Trophoblast cell (in vitro differentiated cells and primary cell): ENCODE measurements around the gene MMP14.

Source experiments
- DNase-seq, 2 donors: peaks; one replicate each; pipeline ENCODE4 v3.0.0-alpha.2; 2016
- H2AFZ ChIP-seq: 2 replicates; pipeline ENCODE4 v1.6.1; 2013; ENCODE audit warnings: low read length, moderate library complexity, mild to moderate bottlenecking; ENCODE audit not compliant: insufficient read depth, poor library complexity
- H2AK5ac ChIP-seq: 2 replicates; pipeline ENCODE4 v1.6.1; 2013; ENCODE audit warnings: mild to moderate bottlenecking, low read length
- H2BK120ac ChIP-seq: 2 replicates; pipeline ENCODE4 v1.6.1; 2013; ENCODE audit warnings: low read length, mild to moderate bottlenecking, moderate library complexity; ENCODE audit not compliant: insufficient read depth, poor library complexity
- H2BK12ac ChIP-seq: 2 replicates; pipeline ENCODE4 v1.6.1; 2013; ENCODE audit warnings: mild to moderate bottlenecking, low read length, moderate library complexity
- H2BK5ac ChIP-seq: 2 replicates; pipeline ENCODE4 v1.6.1; 2013; ENCODE audit warnings: low read length, low read depth, moderate library complexity, mild to moderate bottlenecking; ENCODE audit not compliant: poor library complexity
- H3K14ac ChIP-seq: 2 replicates; pipeline ENCODE4 v1.6.1; 2013; ENCODE audit warnings: mild to moderate bottlenecking, low read length
- H3K18ac ChIP-seq: 2 replicates; pipeline ENCODE4 v1.6.1; 2013; ENCODE audit warnings: mild to moderate bottlenecking, low read length
- H3K23ac ChIP-seq: 2 replicates; pipeline ENCODE4 v1.6.1; 2013; ENCODE audit warnings: low read length
- H3K27ac ChIP-seq: 2 replicates; pipeline ENCODE4 v1.5.1; 2013; ENCODE audit warnings: low read depth, mild to moderate bottlenecking, inconsistent platforms, low read length, moderate library complexity
- H3K27me3 ChIP-seq: 2 replicates; pipeline ENCODE4 v1.6.1; 2013; ENCODE audit warnings: inconsistent platforms, mild to moderate bottlenecking, low read length, moderate library complexity; ENCODE audit not compliant: insufficient read depth
- H3K36me3 ChIP-seq, 2 experiments: 1 replicate in 1 of 2; 2 replicates in 1 of 2; pipeline ENCODE4 v1.6.1; 2013; ENCODE audit warnings: low read length in 2 of 2, mild to moderate bottlenecking in 2 of 2, moderate library complexity in 1 of 2; ENCODE audit not compliant: insufficient read depth in 2 of 2, control insufficient read depth in 1 of 2
- H3K4ac ChIP-seq: 2 replicates; pipeline ENCODE4 v1.6.1; 2013; ENCODE audit warnings: low read depth, mild to moderate bottlenecking, low read length, moderate library complexity
- H3K4me1 ChIP-seq, 2 experiments: 1 replicate in 1 of 2; 2 replicates in 1 of 2; pipeline ENCODE4 v1.6.1; 2013; ENCODE audit warnings: low read length in 2 of 2, mild to moderate bottlenecking in 2 of 2, moderate library complexity in 1 of 2; ENCODE audit not compliant: insufficient read depth in 2 of 2, control insufficient read depth in 1 of 2
- H3K4me2 ChIP-seq: 2 replicates; pipeline ENCODE4 v1.6.1; 2013; ENCODE audit warnings: inconsistent platforms, mild to moderate bottlenecking, low read length, moderate library complexity
- H3K4me3 ChIP-seq: 2 replicates; pipeline ENCODE4 v1.5.1; 2013; ENCODE audit warnings: mild to moderate bottlenecking, low read depth, low read length, inconsistent platforms
- H3K79me1 ChIP-seq: one replicate; pipeline ENCODE4 v1.6.1; 2013; ENCODE audit warnings: low read length
- H3K79me2 ChIP-seq: 2 replicates; pipeline ENCODE4 v1.6.1; 2013; ENCODE audit warnings: low read length, mild to moderate bottlenecking; ENCODE audit not compliant: control insufficient read depth, insufficient read depth, poor library complexity
- H3K9ac ChIP-seq: 2 replicates; pipeline ENCODE4 v1.6.1; 2013; ENCODE audit warnings: mild to moderate bottlenecking, low read length
- H3K9me3 ChIP-seq: 2 replicates; pipeline ENCODE4 v1.6.1; 2013; ENCODE audit warnings: low read depth, mild to moderate bottlenecking, control low read depth, inconsistent platforms, low read length; ENCODE audit not compliant: insufficient read depth
- H4K12ac ChIP-seq: 2 replicates; pipeline ENCODE4 v1.6.1; 2013; ENCODE audit warnings: low read depth, mild to moderate bottlenecking, low read length, moderate library complexity
- H4K8ac ChIP-seq: 2 replicates; pipeline ENCODE4 v1.6.1; 2013; ENCODE audit warnings: low read depth, mild to moderate bottlenecking, low read length, moderate library complexity
- H4K91ac ChIP-seq: one replicate; pipeline ENCODE4 v1.6.1; 2013; ENCODE audit warnings: low read depth, mild to moderate bottlenecking, low read length, moderate library complexity
- WGBS: extraction: QIAGEN DNeasy Blood & Tissue Kit; methylation state at CpG from one replicate; pipeline ENCODE4 v1.1.7; 2013; ENCODE audit warnings: missing lambda C conversion rate; ENCODE audit not compliant: insufficient read length, insufficient coverage; ENCODE audit errors: extremely low coverage; 5-methylcytosine and 5-hydroxymethylcytosine counted together

The MMP14 gene

DNA sequence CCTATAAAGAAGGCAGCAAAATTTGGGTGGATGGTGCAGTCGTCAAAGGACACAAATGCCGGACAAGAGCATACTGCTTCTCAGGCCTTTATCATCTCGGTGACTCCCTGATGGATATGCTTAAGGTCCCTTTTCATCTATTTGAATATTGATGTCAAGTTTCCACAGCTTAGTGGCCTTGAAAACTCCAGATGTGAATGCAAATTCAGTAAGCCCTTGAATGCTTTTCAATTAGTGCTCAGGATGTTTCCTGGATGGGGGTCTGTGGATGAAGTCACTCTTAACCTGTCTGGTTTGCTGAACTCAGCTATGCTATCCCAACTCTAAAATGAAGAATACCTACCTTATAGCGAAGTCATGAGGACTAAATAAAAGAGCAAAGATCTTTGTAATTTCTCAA is 57.3 kb downstream of the MMP14 start:
- no peaks in the 10 kb centered on the region for H3K79me2 ChIP-seq
- H3K18ac ChIP-seq, result no peak overlapping the region
- no peak overlapping the region for H2BK5ac ChIP-seq
- H3K9ac ChIP-seq, result no peak overlapping the region
- no peak overlapping the region for H3K27ac ChIP-seq
- no peak overlapping the region for H4K12ac ChIP-seq
- no peaks in the 10 kb centered on the region for H3K79me1 ChIP-seq
- no peak for DNase-seq
- no peak overlapping the region for H2AK5ac ChIP-seq
- H3K14ac ChIP-seq, result no peak overlapping the region
- no peak overlapping the region for H2BK12ac ChIP-seq
- no peaks in the 10 kb centered on the region for H3K27me3 ChIP-seq
- H3K36me3 ChIP-seq, result no peaks in the 10 kb centered on the region
- H3K4me2 ChIP-seq, result no peak overlapping the region
- no peak overlapping the region for H3K23ac ChIP-seq
- WGBS, result no CpG with 5 or more reads among the region's 4 CpGs
- H4K8ac ChIP-seq, result no peak overlapping the region
- H3K9me3 ChIP-seq, result no peaks in the 10 kb centered on the region
- H3K4me1 ChIP-seq, result peaks cover 2 to 5% of the 10 kb centered on the region in 2 experiments
- no peak overlapping the region for H2BK120ac ChIP-seq
- no peak overlapping the region for H3K4ac ChIP-seq
- no peak overlapping the region for H4K91ac ChIP-seq
- no peak overlapping the region for H2AFZ ChIP-seq
- H3K4me3 ChIP-seq, result no peak overlapping the region

DNA sequence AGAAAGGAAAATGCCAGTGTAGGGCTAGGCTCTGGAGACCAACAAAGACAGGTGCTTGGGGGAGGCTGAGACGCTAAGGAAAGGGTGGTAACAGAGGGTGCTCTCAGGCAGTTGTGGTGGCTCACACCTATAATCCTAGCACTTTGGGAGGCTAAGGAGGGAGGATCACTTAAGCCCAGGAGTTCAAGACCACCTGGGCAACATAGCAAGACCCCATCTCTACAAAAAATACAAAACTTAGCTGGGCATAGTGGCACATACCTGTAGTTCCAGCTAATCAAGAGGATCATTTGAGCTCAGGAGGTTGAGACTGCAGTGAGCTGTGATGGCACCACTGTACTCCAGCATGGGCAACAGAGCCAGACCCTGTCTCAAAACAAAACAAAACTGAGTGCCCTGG is 59.0 kb downstream of the MMP14 start:
- Histone ChIP-seq H4K12ac (no peak overlapping the region), H4K8ac (no peak overlapping the region), H3K27ac (no peak overlapping the region), H2BK120ac (no peak overlapping the region), H3K79me2 (no peaks in the 10 kb centered on the region), H3K27me3 (no peaks in the 10 kb centered on the region), H3K4me2 (no peak overlapping the region), H3K4me3 (no peak overlapping the region), H3K79me1 (no peaks in the 10 kb centered on the region), H3K14ac (no peak overlapping the region), H4K91ac (no peak overlapping the region), H3K9ac (no peak overlapping the region), H3K9me3 (no peaks in the 10 kb centered on the region), H2AK5ac (no peak overlapping the region), H3K18ac (no peak overlapping the region), H2BK12ac (no peak overlapping the region), H3K4me1 (peaks cover 4 to 5% of the 10 kb centered on the region in 2 experiments), H3K4ac (no peak overlapping the region), H2AFZ (no peak overlapping the region), H3K36me3 (no peaks in the 10 kb centered on the region), H3K23ac (no peak overlapping the region), H2BK5ac (no peak overlapping the region)
- WGBS, result no CpG with 5 or more reads among the region's 1 CpG
- no peak for DNase-seq

DNA sequence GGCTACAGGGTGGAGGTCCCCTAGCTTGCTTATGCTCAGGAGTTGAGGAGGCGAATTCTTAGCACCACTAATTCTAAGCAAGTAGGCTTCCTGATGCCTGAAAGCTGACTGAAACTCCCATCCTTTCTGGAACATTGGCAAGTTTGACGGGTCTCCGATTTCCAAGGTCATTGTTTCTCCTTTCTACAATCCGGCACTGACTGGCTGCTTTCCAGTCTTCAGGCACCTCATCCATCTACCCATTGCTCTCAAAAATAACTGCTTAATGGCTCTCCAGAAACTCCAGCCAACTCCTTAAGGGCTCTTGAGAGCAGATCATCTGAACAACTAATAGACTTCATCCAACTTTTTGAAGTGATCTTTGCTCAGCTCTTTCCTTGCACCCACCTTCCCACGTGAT is 60.0 kb downstream of the MMP14 start:
- H2BK12ac ChIP-seq, result no peak overlapping the region
- H3K27me3 ChIP-seq, result no peaks in the 10 kb centered on the region
- H3K23ac ChIP-seq, result no peak overlapping the region
- H2BK120ac ChIP-seq, result no peak overlapping the region
- no peak overlapping the region for H4K12ac ChIP-seq
- H2AFZ ChIP-seq, result no peak overlapping the region
- no peak overlapping the region for H3K4ac ChIP-seq
- no peak overlapping the region for H4K91ac ChIP-seq
- H3K14ac ChIP-seq, result no peak overlapping the region
- no peak for DNase-seq
- H2BK5ac ChIP-seq, result no peak overlapping the region
- peaks cover 6 to 7% of the 10 kb centered on the region in 2 experiments for H3K36me3 ChIP-seq
- H2AK5ac ChIP-seq, result no peak overlapping the region
- no peak overlapping the region for H3K27ac ChIP-seq
- H3K79me1 ChIP-seq, result no peaks in the 10 kb centered on the region
- H3K4me2 ChIP-seq, result no peak overlapping the region
- no peak overlapping the region for H4K8ac ChIP-seq
- H3K9me3 ChIP-seq, result no peaks in the 10 kb centered on the region
- no peaks in the 10 kb centered on the region for H3K79me2 ChIP-seq
- no peak overlapping the region for H3K18ac ChIP-seq
- peaks cover 4 to 5% of the 10 kb centered on the region in 2 experiments for H3K4me1 ChIP-seq
- H3K4me3 ChIP-seq, result no peak overlapping the region
- H3K9ac ChIP-seq, result no peak overlapping the region
- no CpG with 5 or more reads among the region's 5 CpGs for WGBS

DNA sequence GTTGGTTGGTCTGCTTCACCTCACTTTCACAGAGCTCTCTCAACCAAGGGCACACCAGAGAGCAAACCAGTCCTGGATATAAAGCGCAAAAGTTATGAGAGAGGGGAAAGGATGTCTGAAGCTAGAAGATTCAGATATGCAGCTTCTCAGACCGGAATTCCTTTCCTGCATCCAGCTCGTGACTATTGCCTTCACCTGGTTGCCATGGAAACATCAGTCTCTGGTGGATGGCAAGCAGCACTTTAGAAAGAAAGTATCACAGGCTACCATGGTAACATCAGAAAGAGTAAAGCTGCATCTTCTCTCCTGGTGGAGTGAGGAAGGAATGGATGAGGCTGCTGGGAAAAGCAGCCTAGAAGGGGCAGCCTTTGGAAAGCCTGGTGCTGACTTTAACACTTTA is 60.4 kb downstream of the MMP14 start:
- Histone ChIP-seq H4K12ac (no peak overlapping the region), H3K23ac (no peak overlapping the region), H3K9ac (no peak overlapping the region), H3K27me3 (no peaks in the 10 kb centered on the region), H3K4me1 (peaks cover 4 to 5% of the 10 kb centered on the region in 2 experiments), H2BK5ac (no peak overlapping the region), H2BK12ac (no peak overlapping the region), H3K27ac (no peak overlapping the region), H4K91ac (no peak overlapping the region), H2BK120ac (no peak overlapping the region), H3K79me1 (no peaks in the 10 kb centered on the region), H2AK5ac (no peak overlapping the region), H3K4me3 (no peak overlapping the region), H3K36me3 (peaks cover 10 to 11% of the 10 kb centered on the region in 2 experiments), H3K9me3 (no peaks in the 10 kb centered on the region), H3K14ac (no peak overlapping the region), H3K18ac (no peak overlapping the region), H3K4ac (no peak overlapping the region), H4K8ac (no peak overlapping the region), H2AFZ (no peak overlapping the region), H3K4me2 (no peak overlapping the region), H3K79me2 (no peaks in the 10 kb centered on the region)
- WGBS, result no CpG with 5 or more reads among the region's 3 CpGs
- no peak for DNase-seq
